IPS-20b (cell line): ENCODE data around the gene GPRIN1.
"Not testable (repeated sequence)": the region's sequence is repeated elsewhere in the genome, so short reads cannot be mapped to it uniquely, and the experiment has no call there.

Source experiments
- H3K27ac ChIP-seq: one replicate; pipeline ENCODE4 v1.5.1; 2013; ENCODE audit warnings: low read length
- H3K27me3 ChIP-seq: 2 replicates; pipeline ENCODE4 v1.6.1; 2013; ENCODE audit warnings: mild to moderate bottlenecking, low read length, inconsistent platforms; ENCODE audit not compliant: insufficient read depth
- H3K36me3 ChIP-seq: 2 replicates; pipeline ENCODE4 v1.6.1; 2013; ENCODE audit warnings: low read depth, mild to moderate bottlenecking, inconsistent platforms, low read length, moderate library complexity; ENCODE audit not compliant: insufficient read depth
- H3K4me1 ChIP-seq: 2 replicates; pipeline ENCODE4 v1.6.1; 2013; ENCODE audit warnings: mild to moderate bottlenecking, control low read depth, inconsistent platforms, low read length, moderate library complexity; ENCODE audit not compliant: insufficient read depth
- H3K4me3 ChIP-seq: 2 replicates; pipeline ENCODE4 v1.5.1; 2013; ENCODE audit warnings: mild to moderate bottlenecking, low read length, inconsistent platforms
- H3K9ac ChIP-seq: 2 replicates; pipeline ENCODE4 v1.6.1; 2013; ENCODE audit warnings: low read depth, mild to moderate bottlenecking, inconsistent platforms, low read length, moderate library complexity
- H3K9me3 ChIP-seq: 2 replicates; pipeline ENCODE4 v1.6.1; 2013; ENCODE audit warnings: mild to moderate bottlenecking, low read depth, low read length, inconsistent platforms; ENCODE audit not compliant: insufficient read depth

GPRIN1 gene

DNA sequence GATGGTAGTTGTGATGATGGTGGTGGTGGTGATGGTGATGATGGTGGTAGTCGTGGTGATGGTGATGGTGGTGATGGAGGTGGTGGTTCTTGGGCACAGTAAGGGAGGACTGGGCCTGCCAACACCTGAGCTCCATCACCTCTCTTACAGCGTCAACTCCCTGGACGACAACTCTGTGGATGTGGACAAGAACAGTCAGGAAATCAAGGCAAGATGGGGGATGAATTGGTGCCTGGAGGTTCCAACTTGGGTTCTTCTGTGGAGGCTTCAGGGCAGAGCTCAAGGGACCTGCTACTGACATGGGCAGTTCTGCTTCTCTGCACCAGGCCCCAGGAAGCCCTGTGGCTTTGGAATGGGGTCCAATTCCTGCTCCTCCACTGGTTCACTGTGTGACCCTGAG lies 17.4 kb downstream of the GPRIN1 start:
- peaks cover 6% of the 10 kb centered on the region; the same call in 1 of the 2 replicates for H3K9me3 ChIP-seq
- H3K27me3 ChIP-seq: peaks cover 17% of the 10 kb centered on the region
- no peak overlapping the region for H3K9ac ChIP-seq
- no peaks in the 10 kb centered on the region for H3K4me1 ChIP-seq
- H3K4me3 ChIP-seq: no peak overlapping the region
- H3K36me3 ChIP-seq: no peaks in the 10 kb centered on the region
- no peak overlapping the region for H3K27ac ChIP-seq

DNA sequence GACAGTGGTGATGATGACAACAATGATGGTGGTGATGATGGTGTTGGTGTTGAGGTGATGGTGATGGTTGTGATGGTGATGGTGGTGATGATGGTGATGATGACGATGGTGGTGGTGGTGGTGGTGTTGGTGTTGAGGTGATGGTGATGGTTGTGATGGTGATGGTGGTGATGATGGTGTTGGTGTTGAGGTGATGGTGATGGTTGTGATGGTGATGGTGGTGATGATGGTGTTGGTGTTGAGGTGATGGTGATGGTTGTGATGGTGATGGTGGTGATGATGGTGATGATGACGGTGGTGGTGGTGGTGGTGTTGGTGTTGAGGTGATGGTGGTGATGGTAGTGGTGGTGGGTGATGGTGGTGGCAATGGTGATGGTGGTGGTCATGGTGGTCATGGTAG lies 18.3 kb downstream of the GPRIN1 start:
- H3K27me3 ChIP-seq: peaks cover 15% of the 10 kb centered on the region; the same call in 1 of the 2 replicates
- H3K4me3 ChIP-seq, H3K27ac ChIP-seq, H3K4me1 ChIP-seq, H3K9ac ChIP-seq, H3K36me3 ChIP-seq, H3K9me3 ChIP-seq: not testable (repeated sequence)

- Histone ChIP-seq H3K9ac (no peak overlapping the region), H3K4me3 (no peak overlapping the region), H3K9me3 (peaks cover 10% of the 10 kb centered on the region), H3K27ac (no peak overlapping the region), H3K36me3 (no peaks in the 10 kb centered on the region), H3K4me1 (no peaks in the 10 kb centered on the region), H3K27me3 (peaks cover 7% of the 10 kb centered on the region; the same call in 1 of the 2 replicates)
These were observed 19.8 kb downstream of the GPRIN1 start for GRCh38 chr5:176590035-176590717.

DNA sequence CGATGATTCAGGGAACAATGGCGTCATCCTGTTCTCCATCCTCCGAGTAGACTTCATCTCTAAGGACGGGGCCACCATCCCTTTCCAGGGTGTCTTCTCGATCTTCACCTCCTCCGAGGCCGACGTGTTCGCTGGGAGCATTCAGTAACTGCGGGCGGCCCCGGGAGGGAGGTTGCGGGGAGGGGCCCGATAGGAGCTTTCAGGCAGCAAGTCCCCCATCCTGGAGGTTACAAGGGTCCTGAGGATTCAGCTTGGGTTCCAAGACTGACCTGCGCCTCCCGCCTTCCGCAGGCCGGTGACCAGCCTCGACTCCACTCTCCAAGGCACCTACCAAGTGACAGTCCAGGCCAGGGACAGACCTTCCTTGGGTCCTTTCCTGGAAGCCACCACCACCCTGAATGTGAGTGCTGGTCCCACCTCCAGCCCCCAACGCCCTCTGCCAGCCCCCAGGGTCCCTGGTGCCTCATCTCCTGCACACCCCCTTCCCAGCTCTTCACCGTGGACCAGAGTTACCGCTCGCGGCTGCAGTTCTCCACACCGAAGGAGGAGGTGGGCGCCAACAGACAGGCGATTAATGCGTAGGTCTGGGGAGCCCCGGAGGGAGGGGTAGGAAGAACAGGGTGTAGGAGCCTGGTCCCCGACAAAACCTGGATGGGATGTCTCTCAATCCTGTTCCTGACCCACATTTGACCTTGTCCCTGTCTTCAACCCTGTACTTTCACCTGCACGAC lies 20.8 kb downstream of the GPRIN1 start:
- Histone ChIP-seq H3K4me3 (no peak overlapping the region), H3K27ac (no peak overlapping the region), H3K36me3 (no peaks in the 10 kb centered on the region), H3K27me3 (peaks cover 7% of the 10 kb centered on the region; the same call in 1 of the 2 replicates), H3K4me1 (no peaks in the 10 kb centered on the region), H3K9ac (no peak overlapping the region), H3K9me3 (peaks cover 18% of the 10 kb centered on the region)

- no peak overlapping the region for H3K27ac ChIP-seq
- H3K9ac ChIP-seq: no peak overlapping the region
- H3K9me3 ChIP-seq: peaks cover 18% of the 10 kb centered on the region
- no peaks in the 10 kb centered on the region for H3K4me1 ChIP-seq
- H3K27me3 ChIP-seq: peaks cover 9% of the 10 kb centered on the region; the same call in 1 of the 2 replicates
- H3K36me3 ChIP-seq: no peaks in the 10 kb centered on the region
- H3K4me3 ChIP-seq: no peak overlapping the region
These were observed 21.7 kb downstream of the GPRIN1 start for GRCh38 chr5:176588297-176588696.

DNA sequence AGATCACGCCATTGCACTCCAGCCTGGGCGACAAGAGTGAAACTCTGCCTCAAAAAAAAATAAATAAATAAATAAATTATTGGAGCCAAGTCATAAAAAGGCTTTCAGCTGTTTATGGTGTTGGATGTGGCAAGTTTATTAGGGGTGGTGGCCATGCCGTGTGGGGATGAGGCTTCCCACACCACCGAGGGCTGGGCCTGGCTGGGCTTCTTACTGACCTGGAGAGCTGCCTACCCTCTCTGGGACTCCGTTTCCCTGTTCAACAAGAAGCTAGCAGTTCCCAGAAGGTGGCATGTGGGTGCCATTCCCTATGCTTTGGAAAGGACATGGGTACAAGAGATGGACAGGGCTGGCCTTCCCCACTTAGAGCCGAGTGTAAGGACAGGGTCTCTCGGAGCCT lies 22.6 kb downstream of the GPRIN1 start:
- no peak overlapping the region for H3K4me3 ChIP-seq
- H3K27ac ChIP-seq: no peak overlapping the region
- H3K36me3 ChIP-seq: no peaks in the 10 kb centered on the region
- peaks cover 16% of the 10 kb centered on the region; the same call in 1 of the 2 replicates for H3K27me3 ChIP-seq
- no peaks in the 10 kb centered on the region for H3K4me1 ChIP-seq
- no peak overlapping the region for H3K9ac ChIP-seq
- peaks cover 18% of the 10 kb centered on the region for H3K9me3 ChIP-seq

DNA sequence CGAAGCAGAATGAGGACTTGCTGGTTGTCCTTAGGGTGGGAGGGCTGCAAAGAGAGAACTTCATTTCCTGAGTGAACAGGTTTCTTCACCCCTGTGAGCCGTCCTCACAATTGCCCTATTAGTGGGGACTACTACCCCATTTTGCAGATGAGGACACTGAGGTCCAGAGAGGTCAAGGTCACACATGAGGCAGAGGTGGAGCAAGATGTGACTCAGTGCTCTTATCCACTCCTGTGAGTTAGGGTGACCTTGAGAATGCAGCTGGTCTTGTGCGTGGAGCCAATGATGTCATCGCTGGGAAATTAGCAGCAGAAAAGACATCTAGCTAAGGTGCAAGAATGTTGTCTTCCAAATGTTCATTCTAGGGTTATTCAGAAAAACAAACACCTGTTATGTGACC lies 26.9 kb downstream of the GPRIN1 start:
- Histone ChIP-seq H3K9me3 (peaks cover 11% of the 10 kb centered on the region), H3K27ac (no peak overlapping the region), H3K27me3 (peaks cover 17% of the 10 kb centered on the region), H3K36me3 (no peaks in the 10 kb centered on the region), H3K9ac (no peak overlapping the region), H3K4me1 (no peaks in the 10 kb centered on the region), H3K4me3 (no peak overlapping the region)

DNA sequence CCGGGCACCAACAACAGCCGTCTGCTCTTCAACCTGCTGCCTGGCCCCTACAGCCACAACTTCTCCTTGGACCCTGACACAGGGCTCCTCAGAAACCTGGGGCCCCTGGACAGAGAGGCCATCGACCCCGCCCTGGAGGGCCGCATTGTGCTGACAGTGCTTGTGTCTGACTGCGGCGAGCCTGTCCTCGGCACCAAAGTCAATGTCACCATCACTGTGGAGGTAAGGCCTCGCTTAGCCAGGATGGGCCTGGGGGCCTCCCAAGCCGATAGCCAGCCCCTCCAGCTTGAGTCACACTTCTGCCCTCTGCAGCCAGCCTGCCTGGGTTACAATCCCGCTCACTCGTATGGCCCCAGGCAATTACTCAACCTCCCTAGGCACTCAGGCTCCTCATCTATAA lies 28.6 kb downstream of the GPRIN1 start:
- H3K9ac ChIP-seq: no peak overlapping the region
- no peaks in the 10 kb centered on the region for H3K36me3 ChIP-seq
- no peak overlapping the region for H3K27ac ChIP-seq
- peaks cover 17% of the 10 kb centered on the region for H3K27me3 ChIP-seq
- no peak overlapping the region for H3K4me3 ChIP-seq
- peaks cover 11% of the 10 kb centered on the region for H3K9me3 ChIP-seq
- no peaks in the 10 kb centered on the region for H3K4me1 ChIP-seq

- Histone ChIP-seq H3K36me3 (no peaks in the 10 kb centered on the region), H3K4me1 (no peaks in the 10 kb centered on the region), H3K27ac (no peak overlapping the region), H3K9me3 (no peaks in the 10 kb centered on the region), H3K27me3 (peaks cover 17% of the 10 kb centered on the region), H3K9ac (no peak overlapping the region), H3K4me3 (no peak overlapping the region)
These were observed 30.6 kb downstream of the GPRIN1 start for GRCh38 chr5:176579323-176579722.

GRCh38 chr5:176578391-176578808 lies 31.6 kb downstream of the GPRIN1 start:
- Histone ChIP-seq H3K27me3 (peaks cover 15% of the 10 kb centered on the region), H3K4me3 (no peak overlapping the region), H3K4me1 (no peaks in the 10 kb centered on the region), H3K27ac (no peak overlapping the region), H3K36me3 (no peaks in the 10 kb centered on the region), H3K9me3 (no peaks in the 10 kb centered on the region), H3K9ac (no peak overlapping the region)

DNA sequence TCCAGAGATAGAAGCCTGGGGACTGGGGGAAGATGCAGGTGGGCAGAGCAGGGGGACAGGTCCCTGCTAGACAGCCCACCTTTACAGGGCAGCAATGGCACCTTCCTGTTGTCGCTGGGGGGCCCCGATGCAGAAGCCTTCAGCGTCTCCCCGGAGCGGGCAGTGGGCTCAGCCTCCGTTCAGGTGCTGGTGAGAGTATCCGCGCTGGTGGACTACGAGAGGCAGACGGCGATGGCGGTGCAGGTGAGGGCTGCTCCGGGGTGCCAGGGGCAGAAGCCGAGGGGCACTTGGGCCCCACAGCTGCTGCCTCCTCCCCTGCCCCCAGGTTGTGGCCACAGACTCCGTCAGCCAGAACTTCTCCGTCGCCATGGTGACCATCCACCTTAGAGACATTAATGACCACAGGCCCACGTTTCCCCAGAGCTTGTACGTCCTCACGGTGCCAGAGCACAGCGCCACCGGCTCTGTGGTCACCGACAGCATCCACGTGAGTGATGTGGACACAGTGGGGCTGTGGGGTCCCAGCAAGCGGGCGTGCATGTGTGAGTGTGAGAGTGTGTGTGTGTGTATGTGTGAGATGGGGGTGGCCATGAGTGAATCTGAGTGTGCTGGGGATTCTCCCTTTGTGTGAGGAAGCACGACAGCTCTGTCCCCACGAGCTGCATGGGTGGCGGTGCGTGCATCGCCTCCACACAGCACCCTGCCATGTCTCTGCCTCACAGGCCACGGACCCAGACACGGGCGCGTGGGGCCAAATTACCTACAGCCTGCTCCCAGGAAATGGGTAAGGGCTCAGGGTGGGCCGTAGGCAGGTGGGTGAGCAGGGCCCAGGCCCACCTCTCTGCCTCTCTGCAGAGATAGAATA lies 32.4 kb downstream of the GPRIN1 start:
- H3K9ac ChIP-seq: no peak overlapping the region
- no peak overlapping the region for H3K4me3 ChIP-seq
- H3K9me3 ChIP-seq: no peaks in the 10 kb centered on the region
- no peaks in the 10 kb centered on the region for H3K4me1 ChIP-seq
- peaks cover 7% of the 10 kb centered on the region; the same call in 1 of the 2 replicates for H3K27me3 ChIP-seq
- H3K27ac ChIP-seq: no peak overlapping the region
- H3K36me3 ChIP-seq: no peaks in the 10 kb centered on the region
